Vagina (tissue), 2 donors: ENCODE results near the gene ANKS6. TPM values are rescaled to one million over a fixed set of nuclear protein-coding genes. Genes with fewer than 3 reads are reported as not detected.

Experiments
- DNase-seq, 2 donors: peaks; one replicate each; pipeline ENCODE4 v3.0.0-alpha.2; 2017; ENCODE audit errors: extremely low spot score in 2 of 2
- H3K27ac ChIP-seq: fragments of 200-600 bp; sonication (generic); one replicate; pipeline ENCODE4 v1.5.1; 2019
- H3K27me3 ChIP-seq: fragments of 200-600 bp; sonication (generic); one replicate; pipeline ENCODE4 v1.5.1; 2019
- H3K36me3 ChIP-seq, 2 donors: fragments of 200-600 bp; sonication (generic); one replicate each; pipeline ENCODE4 v1.5.1; 2017 to 2019
- H3K4me1 ChIP-seq: fragments of 200-600 bp; sonication (generic); one replicate; pipeline ENCODE4 v1.5.1; 2019
- H3K4me3 ChIP-seq, 2 donors: fragments of 200-600 bp; sonication (generic); 1 replicate in 1 of 2; 2 replicates in 1 of 2; pipeline ENCODE4 v1.5.1; 2016 to 2019
- H3K9me3 ChIP-seq: fragments of 200-600 bp; sonication (generic); one replicate; pipeline ENCODE4 v1.5.1; 2019
- CTCF ChIP-seq, 3 experiments: fragments of 450-650 bp in 2 of 3; fragments of 200-600 bp in 1 of 3; sonication (generic) in 1 of 3; IDR thresholded peaks; one replicate each; pipeline ENCODE4 v1.5.1; 2017 to 2019; ENCODE audit warnings: antibody characterized with exemption in 3 of 3, mild to moderate bottlenecking in 2 of 3, moderate library complexity in 2 of 3
- POLR2A ChIP-seq, 2 donors: fragments of 450-650 bp; IDR thresholded peaks; one replicate each; pipeline ENCODE4 v1.6.1; 2017; ENCODE audit warnings: antibody characterized with exemption in 2 of 2, mild to moderate bottlenecking in 2 of 2, moderate library complexity in 2 of 2
- POLR2AphosphoS5 ChIP-seq, 2 donors: sonication (generic); formaldehyde crosslinking; IDR thresholded peaks; one replicate each; pipeline ENCODE4 v1.9.0; 2017; ENCODE audit warnings: antibody characterized with exemption in 2 of 2, mild to moderate bottlenecking in 2 of 2, low read depth in 1 of 2; ENCODE audit not compliant: insufficient read depth in 1 of 2
- intact Hi-C: fragments of 100-400 bp; cut with DNase I; formaldehyde crosslinking; loops from one replicate; pipeline ENCODE4 v1.15.1; 2023
- total RNA-seq: library from RNA; depleted of rRNA; stranded (reverse); fragments of >200 nt; gene quantifications from one replicate; pipeline ENCODE4 v1.2.3, GENCODE V29; 2016

ANKS6 gene
- total RNA-seq, 1 donor from 2014 or later: 10.8 TPM

GRCh38 chr9:98738741-98739140 is 57.6 kb downstream of the ANKS6 start:
- TF ChIP-seq CTCF (IDR thresholded peaks at IDR 0.05) (no peak), POLR2A (IDR thresholded peaks at IDR 0.05) (no peak), POLR2AphosphoS5 (IDR thresholded peaks at IDR 0.05; ENCODE audit: insufficient read depth in 1 of 2, low read depth in 1 of 2) (no peak)
- Histone ChIP-seq H3K4me3 (no peak overlapping the region), H3K27ac (no peak overlapping the region), H3K4me1 (no peaks in the 10 kb centered on the region), H3K27me3 (no peaks in the 10 kb centered on the region), H3K9me3 (no peaks in the 10 kb centered on the region), H3K36me3 (peaks cover 0 to 13% of the 10 kb centered on the region in 2 donors)
- peak in 1 of 2 donors; percentile 3 for DNase-seq
- intact Hi-C loops: no loop called here

DNA sequence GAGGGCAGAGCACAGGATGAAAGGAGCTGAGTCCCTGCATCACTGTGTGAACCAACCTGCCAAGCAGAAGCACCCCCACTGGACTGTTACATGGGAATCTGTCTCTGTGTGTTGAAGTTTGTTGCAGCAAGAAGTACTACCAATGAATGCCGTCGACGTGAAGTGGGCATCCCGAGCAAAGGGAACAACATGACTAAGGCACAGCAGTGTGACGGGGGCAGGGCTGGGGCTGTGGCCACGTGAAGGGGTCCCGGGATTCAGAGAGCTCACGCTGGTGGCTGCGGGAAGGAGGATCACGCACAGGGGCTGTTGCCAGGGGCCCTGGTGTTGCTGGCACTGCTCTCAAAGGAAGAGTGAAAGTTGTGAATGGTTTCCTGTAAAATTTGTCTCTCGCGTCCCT is 60.1 kb downstream of the ANKS6 start:
- H3K4me1 ChIP-seq: no peaks in the 10 kb centered on the region
- H3K27ac ChIP-seq: no peak overlapping the region
- no peak for TF ChIP-seq POLR2A (IDR thresholded peaks at IDR 0.05)
- no peak for TF ChIP-seq CTCF (IDR thresholded peaks at IDR 0.05)
- TF ChIP-seq POLR2AphosphoS5 (IDR thresholded peaks at IDR 0.05; ENCODE audit: insufficient read depth in 1 of 2, low read depth in 1 of 2): no peak
- H3K36me3 ChIP-seq: peaks cover 0 to 13% of the 10 kb centered on the region in 2 donors
- no peaks in the 10 kb centered on the region for H3K9me3 ChIP-seq
- H3K27me3 ChIP-seq: no peaks in the 10 kb centered on the region
- no peak for DNase-seq
- H3K4me3 ChIP-seq: no peak overlapping the region
- intact Hi-C loops: no loop called here

GRCh38 chr9:98732801-98733200 is 63.6 kb downstream of the ANKS6 start:
- Histone ChIP-seq H3K4me1 (no peaks in the 10 kb centered on the region), H3K9me3 (no peaks in the 10 kb centered on the region), H3K27me3 (no peaks in the 10 kb centered on the region), H3K27ac (no peak overlapping the region), H3K4me3 (no peak overlapping the region), H3K36me3 (peaks cover 0 to 13% of the 10 kb centered on the region in 2 donors)
- intact Hi-C loops: no loop called here
- TF ChIP-seq CTCF (IDR thresholded peaks at IDR 0.05) (no peak), POLR2AphosphoS5 (IDR thresholded peaks at IDR 0.05; ENCODE audit: insufficient read depth in 1 of 2, low read depth in 1 of 2) (no peak), POLR2A (IDR thresholded peaks at IDR 0.05) (no peak)
- no peak for DNase-seq

DNA sequence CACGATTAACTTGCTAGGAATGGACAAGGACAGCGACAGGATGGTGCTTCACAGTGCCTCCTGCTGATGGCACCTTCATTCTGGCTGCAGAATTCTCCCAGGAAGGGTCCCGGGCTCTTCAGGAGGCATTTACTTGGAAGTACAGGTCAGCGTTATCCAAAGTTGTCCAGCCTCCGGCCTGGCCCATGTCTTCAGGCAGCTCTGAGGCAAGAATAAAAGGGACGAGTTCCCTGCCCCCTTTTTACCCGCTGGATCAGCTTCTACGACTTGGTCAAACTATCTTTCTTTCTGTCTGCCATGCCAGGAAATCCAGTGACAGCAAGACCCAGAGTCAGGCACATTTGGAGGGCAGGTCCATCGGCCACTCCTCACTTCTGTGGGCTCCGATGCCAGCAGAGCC is 64.3 kb downstream of the ANKS6 start:
- H3K27ac ChIP-seq: no peak overlapping the region
- H3K27me3 ChIP-seq: no peaks in the 10 kb centered on the region
- no peak for DNase-seq
- TF ChIP-seq POLR2A (IDR thresholded peaks at IDR 0.05) (no peak), CTCF (IDR thresholded peaks at IDR 0.05) (no peak), POLR2AphosphoS5 (IDR thresholded peaks at IDR 0.05; ENCODE audit: insufficient read depth in 1 of 2, low read depth in 1 of 2) (no peak)
- H3K9me3 ChIP-seq: no peaks in the 10 kb centered on the region
- no peaks in the 10 kb centered on the region for H3K4me1 ChIP-seq
- H3K4me3 ChIP-seq: no peak overlapping the region
- peaks cover 0 to 13% of the 10 kb centered on the region in 2 donors for H3K36me3 ChIP-seq
- intact Hi-C loops: no loop called here

DNA sequence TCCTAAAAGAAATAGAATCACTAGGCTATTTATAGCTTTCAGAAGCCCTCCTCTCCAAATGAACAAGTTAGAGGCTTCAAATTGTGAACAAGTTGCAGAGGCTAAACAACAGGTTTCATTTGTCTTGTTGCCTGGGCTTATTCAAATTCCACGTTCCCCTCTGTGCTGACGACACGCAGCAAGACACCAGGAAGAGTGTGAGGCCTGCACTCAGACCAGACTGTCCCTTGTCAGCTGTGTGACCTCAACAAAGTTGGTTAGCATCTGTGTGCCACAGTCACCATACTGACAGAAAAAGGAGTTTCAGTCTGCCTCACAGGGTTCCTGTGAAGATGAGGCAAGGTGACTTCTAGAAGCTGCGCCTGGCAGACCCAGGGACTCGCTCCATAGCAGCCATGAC is 65.5 kb downstream of the ANKS6 start:
- TF ChIP-seq POLR2AphosphoS5 (IDR thresholded peaks at IDR 0.05; ENCODE audit: insufficient read depth in 1 of 2, low read depth in 1 of 2): no peak
- no peak for TF ChIP-seq POLR2A (IDR thresholded peaks at IDR 0.05)
- no peak for TF ChIP-seq CTCF (IDR thresholded peaks at IDR 0.05)
- intact Hi-C loops: no loop called here
- Histone ChIP-seq H3K36me3 (peaks cover 0 to 7% of the 10 kb centered on the region in 2 donors), H3K27me3 (no peaks in the 10 kb centered on the region), H3K9me3 (no peaks in the 10 kb centered on the region), H3K27ac (no peak overlapping the region), H3K4me3 (no peak overlapping the region), H3K4me1 (no peaks in the 10 kb centered on the region)
- DNase-seq: no peak
